ENCODE measurements around the gene OR10J5. TPM values are rescaled to one million over a fixed set of nuclear protein-coding genes. Genes with fewer than 3 reads are reported as not detected.
A peak's percentile ranks its signal among the peaks of the same experiment; 100 is the strongest.

The OR10J5 gene
- polyA plus RNA-seq, 2 of the 4 experiments (the other 2 are of a cell fraction), result not detected

DNA sequence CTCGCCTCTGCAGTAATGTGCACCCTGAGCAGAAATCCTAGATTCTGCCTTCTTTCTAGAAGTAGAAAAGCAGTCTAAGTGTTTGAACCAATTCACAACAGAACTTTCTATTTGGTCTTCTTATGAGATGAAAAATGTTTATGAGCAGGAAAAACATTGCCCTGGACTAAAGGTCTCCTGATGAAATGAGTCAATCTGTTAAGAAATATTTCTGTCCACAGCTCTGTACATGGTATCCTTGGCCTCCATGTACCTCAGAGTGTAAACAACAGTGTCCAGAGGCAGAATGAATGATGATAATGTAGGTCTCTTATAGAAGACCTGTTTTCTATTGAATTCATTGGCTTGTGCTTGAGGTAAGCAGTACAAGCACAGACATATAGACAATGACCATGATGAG, 45.6 kb upstream of the OR10J5 start:
- POLR2A ChIA-PET, result no interaction called here
- Histone ChIP-seq H3K9me3 (no peaks in the 10 kb centered on the region), H3K27ac (peak overlapping the region in 1 of 2 experiments; percentile 28; a peak in 1 of 6 replicates), H3K4me2 (no peak overlapping the region), H3K4me3 (no peak overlapping the region), H3K4me1 (no peaks in the 10 kb centered on the region)
- DNase-seq (ENCODE audit: low read depth in 1 of 2, low spot score in 1 of 2) (no peak), FAIRE-seq (no peak), ATAC-seq (no peak)
- no peak for TF ChIP-seq NPAS2 (CRISPR knock-in tag; IDR thresholded peaks at IDR 0.05; ENCODE audit: borderline replicate concordance)
- no peak for TF ChIP-seq ZNF302 (CRISPR knock-in tag; IDR thresholded peaks at IDR 0.05)
- TF ChIP-seq HEYL (CRISPR knock-in tag; IDR thresholded peaks at IDR 0.05), result no peak
- no peak for TF ChIP-seq EP300 (IDR thresholded peaks at IDR 0.05)
- no peak for TF ChIP-seq EHF (CRISPR knock-in tag; IDR thresholded peaks at IDR 0.05)
- no peak for TF ChIP-seq ZSCAN20 (CRISPR knock-in tag; IDR thresholded peaks at IDR 0.05)
- TF ChIP-seq PHF8 (IDR thresholded peaks at IDR 0.05; ENCODE audit: borderline replicate concordance, low read depth), result no peak
- TF ChIP-seq MYC (IDR thresholded peaks at IDR 0.05; ENCODE audit: borderline replicate concordance, low read length), result no peak
- 46% methylated on average over 1 of the region's 1 CpG for WGBS (ENCODE audit: missing lambda C conversion rate)
- CTCF ChIA-PET, result no interaction called here

DNA sequence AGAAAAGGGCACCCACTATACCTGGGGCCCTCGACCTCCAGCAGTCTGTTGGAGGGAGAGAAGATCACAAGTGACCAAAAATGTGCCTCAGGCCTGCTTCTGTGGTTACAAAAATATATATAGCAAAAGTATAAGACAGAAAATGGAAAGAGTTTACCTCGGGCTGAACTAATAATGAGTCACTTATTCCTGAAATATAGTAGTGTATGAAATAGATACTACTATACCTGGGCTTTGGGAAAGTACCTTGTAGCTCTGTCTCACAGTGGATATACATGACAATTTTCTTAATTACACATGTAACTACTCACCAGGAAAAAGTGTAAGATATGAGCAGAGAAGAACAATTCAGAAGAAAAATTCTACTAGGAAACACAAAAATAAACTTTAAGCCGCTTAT, 44.5 kb upstream of the OR10J5 start:
- ChIA-PET CTCF (no interaction called here), POLR2A (no interaction called here)
- DNase-seq (ENCODE audit: low read depth in 1 of 2, low spot score in 1 of 2) (no peak), ATAC-seq (no peak), FAIRE-seq (no peak)
- TF ChIP-seq, protein P1, sequence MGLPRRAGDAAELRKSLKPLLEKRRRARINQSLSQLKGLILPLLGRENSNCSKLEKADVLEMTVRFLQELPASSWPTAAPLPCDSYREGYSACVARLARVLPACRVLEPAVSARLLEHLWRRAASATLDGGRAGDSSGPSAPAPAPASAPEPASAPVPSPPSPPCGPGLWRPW (IDR thresholded peaks at IDR 0.05), result no peak
- TF ChIP-seq FOSB (CRISPR knock-in tag; IDR thresholded peaks at IDR 0.05) (no peak), JUN (IDR thresholded peaks at IDR 0.05) (no peak)
- Histone ChIP-seq H3K4me1 (no peaks in the 10 kb centered on the region), H3K9me3 (no peaks in the 10 kb centered on the region), H3K4me2 (no peak overlapping the region), H3K27ac (no peak overlapping the region; a peak in 1 of 6 replicates), H3K4me3 (no peak overlapping the region)
- WGBS (ENCODE audit: missing lambda C conversion rate), result 19% methylated on average over 3 of the region's 3 CpGs

DNA sequence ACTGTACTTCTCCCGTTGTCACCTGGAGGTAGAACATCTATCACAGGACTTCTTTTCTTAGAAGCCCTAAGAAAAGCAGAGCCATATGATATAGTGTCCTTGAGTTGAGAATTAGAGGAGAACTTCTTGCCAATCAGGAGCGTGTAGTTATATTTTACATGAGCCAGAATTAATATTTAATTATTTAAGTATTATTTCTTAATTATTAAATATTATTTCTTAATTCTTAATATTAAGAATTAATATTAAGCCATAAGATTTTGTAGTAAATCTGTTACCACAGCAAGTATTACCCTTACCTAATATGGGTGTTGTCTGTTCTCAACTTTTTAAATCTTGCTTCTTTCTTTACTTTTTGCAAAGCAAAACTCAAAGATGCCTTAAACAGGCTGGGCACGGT, 41.6 kb upstream of the OR10J5 start:
- no peak for FAIRE-seq
- no peaks in the 10 kb centered on the region for H3K4me1 ChIP-seq
- CTCF ChIA-PET, result no interaction called here
- no peak overlapping the region for H3K27ac ChIP-seq
- POLR2A ChIA-PET, result no interaction called here
- no peak overlapping the region for H3K4me3 ChIP-seq
- TF ChIP-seq ZFP36 (IDR thresholded peaks at IDR 0.05; ENCODE audit: borderline replicate concordance, partially characterized antibody) (no peak), MAFK (IDR thresholded peaks at IDR 0.05; ENCODE audit: partially characterized antibody) (no peak), JUN (IDR thresholded peaks at IDR 0.05) (no peak), TFCP2L1 (CRISPR knock-in tag; IDR thresholded peaks at IDR 0.05) (no peak), HDAC2 (IDR thresholded peaks at IDR 0.05) (no peak), JUNB (IDR thresholded peaks at IDR 0.05) (no peak), SREBF2 (IDR thresholded peaks at IDR 0.05) (no peak), ZC3H11A (IDR thresholded peaks at IDR 0.05) (no peak), NFE2L2 (conservative IDR thresholded peaks at IDR 0.05; ENCODE audit: low read length) (no peak), ESRRA (IDR thresholded peaks at IDR 0.05; ENCODE audit: borderline replicate concordance, low read length) (no peak), KDM5A (IDR thresholded peaks at IDR 0.05) (no peak), MAZ (IDR thresholded peaks at IDR 0.05; ENCODE audit: borderline replicate concordance, low read depth, low read length) (no peak), NPAS2 (CRISPR knock-in tag; IDR thresholded peaks at IDR 0.05; ENCODE audit: borderline replicate concordance) (no peak), POLR2AphosphoS2 (conservative IDR thresholded peaks at IDR 0.05; ENCODE audit: low read length) (no peak), HOXB5 (CRISPR knock-in tag; IDR thresholded peaks at IDR 0.05) (no peak)
- TF ChIP-seq, protein P2, sequence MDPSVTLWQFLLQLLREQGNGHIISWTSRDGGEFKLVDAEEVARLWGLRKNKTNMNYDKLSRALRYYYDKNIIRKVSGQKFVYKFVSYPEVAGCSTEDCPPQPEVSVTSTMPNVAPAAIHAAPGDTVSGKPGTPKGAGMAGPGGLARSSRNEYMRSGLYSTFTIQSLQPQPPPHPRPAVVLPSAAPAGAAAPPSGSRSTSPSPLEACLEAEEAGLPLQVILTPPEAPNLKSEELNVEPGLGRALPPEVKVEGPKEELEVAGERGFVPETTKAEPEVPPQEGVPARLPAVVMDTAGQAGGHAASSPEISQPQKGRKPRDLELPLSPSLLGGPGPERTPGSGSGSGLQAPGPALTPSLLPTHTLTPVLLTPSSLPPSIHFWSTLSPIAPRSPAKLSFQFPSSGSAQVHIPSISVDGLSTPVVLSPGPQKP (IDR thresholded peaks at IDR 0.05; ENCODE audit: low read depth, low read length), result no peak
- 52% methylated on average over 3 of the region's 3 CpGs for WGBS (ENCODE audit: missing lambda C conversion rate)
- no peak overlapping the region for H3K4me2 ChIP-seq
- no peak for DNase-seq (ENCODE audit: low read depth in 1 of 2, low spot score in 1 of 2)
- no peak for ATAC-seq
- no peaks in the 10 kb centered on the region for H3K9me3 ChIP-seq
